ENCODE results near the gene WDR19.

The WDR19 gene

DNA sequence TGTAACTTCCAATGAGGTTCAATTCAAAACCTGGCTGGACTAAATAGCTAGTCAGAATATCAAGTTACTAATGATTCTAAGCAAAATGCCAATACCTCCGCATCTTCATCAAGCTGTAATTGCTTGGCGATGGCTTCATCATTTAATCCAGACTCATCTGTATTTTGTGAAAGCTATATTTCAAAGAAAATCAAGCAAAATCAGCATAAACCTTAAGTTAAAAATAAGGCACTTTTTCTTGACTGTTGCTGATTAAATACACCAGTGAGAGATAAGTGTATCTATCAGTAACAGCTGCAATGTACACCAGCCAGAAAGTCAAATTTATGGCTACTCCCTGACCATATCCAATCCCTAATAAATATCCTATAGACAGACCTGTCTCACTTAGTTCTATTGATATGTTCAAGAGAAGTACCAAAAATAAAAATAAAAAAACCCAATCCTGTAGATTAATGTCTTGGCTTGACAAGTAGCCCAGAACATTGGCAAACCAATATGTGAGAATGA lies 144.2 kb downstream of the WDR19 start:
- no peak for TF ChIP-seq SIN3A (IDR thresholded peaks at IDR 0.05; ENCODE audit: borderline replicate concordance, insufficient read depth, low read length)
- no peak for TF ChIP-seq POLR2AphosphoS5 (IDR thresholded peaks at IDR 0.05; ENCODE audit: low read depth, low read length)
- no peak for TF ChIP-seq FOXP2 (optimal IDR thresholded peaks at IDR 0.05; ENCODE audit: borderline replicate concordance, extremely low read depth, extremely low read length, insufficient read depth)
- TF ChIP-seq, protein P1, sequence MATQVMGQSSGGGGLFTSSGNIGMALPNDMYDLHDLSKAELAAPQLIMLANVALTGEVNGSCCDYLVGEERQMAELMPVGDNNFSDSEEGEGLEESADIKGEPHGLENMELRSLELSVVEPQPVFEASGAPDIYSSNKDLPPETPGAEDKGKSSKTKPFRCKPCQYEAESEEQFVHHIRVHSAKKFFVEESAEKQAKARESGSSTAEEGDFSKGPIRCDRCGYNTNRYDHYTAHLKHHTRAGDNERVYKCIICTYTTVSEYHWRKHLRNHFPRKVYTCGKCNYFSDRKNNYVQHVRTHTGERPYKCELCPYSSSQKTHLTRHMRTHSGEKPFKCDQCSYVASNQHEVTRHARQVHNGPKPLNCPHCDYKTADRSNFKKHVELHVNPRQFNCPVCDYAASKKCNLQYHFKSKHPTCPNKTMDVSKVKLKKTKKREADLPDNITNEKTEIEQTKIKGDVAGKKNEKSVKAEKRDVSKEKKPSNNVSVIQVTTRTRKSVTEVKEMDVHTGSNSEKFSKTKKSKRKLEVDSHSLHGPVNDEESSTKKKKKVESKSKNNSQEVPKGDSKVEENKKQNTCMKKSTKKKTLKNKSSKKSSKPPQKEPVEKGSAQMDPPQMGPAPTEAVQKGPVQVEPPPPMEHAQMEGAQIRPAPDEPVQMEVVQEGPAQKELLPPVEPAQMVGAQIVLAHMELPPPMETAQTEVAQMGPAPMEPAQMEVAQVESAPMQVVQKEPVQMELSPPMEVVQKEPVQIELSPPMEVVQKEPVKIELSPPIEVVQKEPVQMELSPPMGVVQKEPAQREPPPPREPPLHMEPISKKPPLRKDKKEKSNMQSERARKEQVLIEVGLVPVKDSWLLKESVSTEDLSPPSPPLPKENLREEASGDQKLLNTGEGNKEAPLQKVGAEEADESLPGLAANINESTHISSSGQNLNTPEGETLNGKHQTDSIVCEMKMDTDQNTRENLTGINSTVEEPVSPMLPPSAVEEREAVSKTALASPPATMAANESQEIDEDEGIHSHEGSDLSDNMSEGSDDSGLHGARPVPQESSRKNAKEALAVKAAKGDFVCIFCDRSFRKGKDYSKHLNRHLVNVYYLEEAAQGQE (IDR thresholded peaks at IDR 0.05; ENCODE audit: insufficient read depth in 1 of 2, low read depth in 2 of 2, low read length in 2 of 2), result no peak
- no peak for TF ChIP-seq TAF1 (IDR thresholded peaks at IDR 0.05; ENCODE audit: borderline replicate concordance, insufficient read depth, low read length)

DNA sequence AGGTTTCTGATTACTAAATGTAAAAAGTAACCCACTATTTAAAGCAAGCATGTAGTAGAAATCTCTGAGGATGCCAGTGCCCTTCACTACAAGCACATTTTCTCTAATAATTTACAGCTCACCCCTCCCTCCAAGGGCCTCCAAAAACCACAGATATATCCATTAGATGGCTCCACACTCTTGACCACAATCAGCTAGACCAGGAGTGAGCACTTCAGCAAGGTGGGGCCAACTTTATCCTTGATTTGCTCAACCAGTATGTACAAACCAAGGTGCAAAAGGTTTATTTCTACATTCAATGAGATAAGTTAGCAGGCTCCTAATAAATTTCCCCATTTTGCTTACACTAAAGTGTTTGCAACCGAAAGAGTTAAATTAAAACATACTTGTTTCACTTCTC lies 148.0 kb downstream of the WDR19 start:
- TF ChIP-seq TAF1 (IDR thresholded peaks at IDR 0.05; ENCODE audit: borderline replicate concordance, insufficient read depth, low read length) (no peak), POLR2AphosphoS5 (IDR thresholded peaks at IDR 0.05; ENCODE audit: low read depth, low read length) (no peak), FOXP2 (optimal IDR thresholded peaks at IDR 0.05; ENCODE audit: borderline replicate concordance, extremely low read depth, extremely low read length, insufficient read depth) (no peak), SIN3A (IDR thresholded peaks at IDR 0.05; ENCODE audit: borderline replicate concordance, insufficient read depth, low read length) (no peak)
- TF ChIP-seq, protein P1 (IDR thresholded peaks at IDR 0.05; ENCODE audit: insufficient read depth in 1 of 2, low read depth in 2 of 2, low read length in 2 of 2), result no peak

DNA sequence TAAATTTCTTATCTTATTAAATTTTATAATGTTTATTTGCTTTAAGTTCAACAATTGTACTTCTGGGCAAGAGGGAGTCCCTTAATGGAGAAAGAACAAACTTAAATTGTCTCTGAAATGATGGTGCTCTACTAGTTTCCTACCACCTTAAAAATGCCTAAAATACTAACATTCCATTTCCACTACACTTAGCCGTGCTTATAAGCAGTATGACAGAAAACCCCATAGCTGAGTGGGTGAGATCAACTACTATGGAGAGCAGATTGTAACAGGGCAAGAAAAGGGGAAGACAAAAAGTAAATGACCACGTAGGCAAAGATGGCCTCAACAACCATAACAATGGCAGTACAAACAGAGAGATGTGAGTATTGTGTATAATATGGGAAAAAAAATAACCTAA lies 148.9 kb downstream of the WDR19 start:
- TF ChIP-seq POLR2AphosphoS5 (IDR thresholded peaks at IDR 0.05; ENCODE audit: low read depth, low read length) (no peak), FOXP2 (optimal IDR thresholded peaks at IDR 0.05; ENCODE audit: borderline replicate concordance, extremely low read depth, extremely low read length, insufficient read depth) (no peak), SIN3A (IDR thresholded peaks at IDR 0.05; ENCODE audit: borderline replicate concordance, insufficient read depth, low read length) (no peak), TAF1 (IDR thresholded peaks at IDR 0.05; ENCODE audit: borderline replicate concordance, insufficient read depth, low read length) (no peak)
- TF ChIP-seq, protein P1 (IDR thresholded peaks at IDR 0.05; ENCODE audit: insufficient read depth in 1 of 2, low read depth in 2 of 2, low read length in 2 of 2), result no peak
